Gastrocnemius medialis (tissue), 4 donors: ENCODE results near the gene RRP36.

ENCODE experiments used
- POLR2A ChIP-seq, 2 donors: fragments of 450-650 bp; IDR thresholded peaks; one replicate each; pipeline ENCODE4 v1.6.1; 2017; ENCODE audit warnings: antibody characterized with exemption in 2 of 2, mild to moderate bottlenecking in 2 of 2, moderate library complexity in 2 of 2
- TF ChIP-seq, protein P1 (sequence below), 5 experiments: fragments of 450-650 bp in 3 of 5; fragments of 200-600 bp in 2 of 5; sonication (generic) in 2 of 5; IDR thresholded peaks in 4 of 5; conservative IDR thresholded peaks in 1 of 5; 1 replicate in 4 of 5; 2 replicates in 1 of 5; pipeline ENCODE4 v1.5.1; 2016 to 2019; ENCODE audit warnings: antibody characterized with exemption in 5 of 5, mild to moderate bottlenecking in 3 of 5, moderate library complexity in 3 of 5

DNA sequence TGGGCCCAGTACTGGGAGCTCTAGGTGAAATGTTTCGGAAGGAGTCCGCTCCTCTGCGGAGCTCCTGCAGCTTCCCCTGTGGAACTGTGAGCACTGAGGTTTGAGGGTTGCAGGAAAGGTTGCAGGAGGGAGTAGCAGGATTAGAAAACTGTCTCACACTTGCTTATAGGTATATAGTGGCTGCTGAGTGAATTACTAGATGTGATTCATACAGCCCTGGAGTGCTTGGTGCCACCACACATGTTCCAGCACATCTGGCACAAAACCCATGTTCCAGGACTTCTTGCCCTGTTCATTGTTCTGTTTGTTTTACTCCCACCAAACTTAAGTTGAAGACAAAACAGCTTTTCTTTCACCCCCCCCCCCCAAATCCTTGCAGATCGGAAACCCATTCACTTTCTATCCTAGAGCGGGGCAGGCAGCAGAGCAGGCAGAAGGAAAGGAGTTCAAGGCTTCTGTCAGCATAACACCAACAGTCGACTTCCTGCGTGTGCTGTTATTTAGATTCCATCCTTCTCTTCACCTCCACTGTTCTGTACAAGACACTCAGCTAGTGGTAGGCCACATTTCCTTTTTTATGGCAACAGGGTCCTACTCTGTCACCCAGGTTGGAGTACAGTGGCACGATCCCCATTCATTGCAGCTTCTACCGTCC is 41.8 kb upstream of the RRP36 start:
- TF ChIP-seq, protein P1, sequence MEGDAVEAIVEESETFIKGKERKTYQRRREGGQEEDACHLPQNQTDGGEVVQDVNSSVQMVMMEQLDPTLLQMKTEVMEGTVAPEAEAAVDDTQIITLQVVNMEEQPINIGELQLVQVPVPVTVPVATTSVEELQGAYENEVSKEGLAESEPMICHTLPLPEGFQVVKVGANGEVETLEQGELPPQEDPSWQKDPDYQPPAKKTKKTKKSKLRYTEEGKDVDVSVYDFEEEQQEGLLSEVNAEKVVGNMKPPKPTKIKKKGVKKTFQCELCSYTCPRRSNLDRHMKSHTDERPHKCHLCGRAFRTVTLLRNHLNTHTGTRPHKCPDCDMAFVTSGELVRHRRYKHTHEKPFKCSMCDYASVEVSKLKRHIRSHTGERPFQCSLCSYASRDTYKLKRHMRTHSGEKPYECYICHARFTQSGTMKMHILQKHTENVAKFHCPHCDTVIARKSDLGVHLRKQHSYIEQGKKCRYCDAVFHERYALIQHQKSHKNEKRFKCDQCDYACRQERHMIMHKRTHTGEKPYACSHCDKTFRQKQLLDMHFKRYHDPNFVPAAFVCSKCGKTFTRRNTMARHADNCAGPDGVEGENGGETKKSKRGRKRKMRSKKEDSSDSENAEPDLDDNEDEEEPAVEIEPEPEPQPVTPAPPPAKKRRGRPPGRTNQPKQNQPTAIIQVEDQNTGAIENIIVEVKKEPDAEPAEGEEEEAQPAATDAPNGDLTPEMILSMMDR (IDR thresholded peaks at IDR 0.05 in 4 of 5, conservative IDR thresholded peaks at IDR 0.05 in 1 of 5): no peak
- no peak for TF ChIP-seq POLR2A (IDR thresholded peaks at IDR 0.05)
